HG03039 (cell line): ENCODE results near the gene ABCD1.
A peak's percentile ranks its signal among the peaks of the same experiment; 100 is the strongest.
"Not testable (repeated sequence)": the region's sequence is repeated elsewhere in the genome, so short reads cannot be mapped to it uniquely, and the experiment has no call there.

Source experiments
- ATAC-seq: cut with Tn5 transposase; IDR thresholded peaks from one replicate; pipeline ENCODE4 v1.9.1; 2021; ENCODE audit warnings: mild to moderate bottlenecking, moderate library complexity; ENCODE audit not compliant: unreplicated experiment

Gene ABCD1

GRCh38 chrX:153707406-153707805 is 17.2 kb upstream of the ABCD1 start:
- no peak for ATAC-seq

- ATAC-seq = no peak
Measured at GRCh38 chrX:153708415-153708814, 16.2 kb upstream of the ABCD1 start.

GRCh38 chrX:153709726-153710674 is 14.7 kb upstream of the ABCD1 start:
- no peak for ATAC-seq

GRCh38 chrX:153714256-153714655 is 10.4 kb upstream of the ABCD1 start:
- no peak for ATAC-seq

GRCh38 chrX:153717445-153717844 is 7.2 kb upstream of the ABCD1 start:
- no peak for ATAC-seq

GRCh38 chrX:153719238-153719637 is 5.4 kb upstream of the ABCD1 start:
- ATAC-seq = no peak

- ATAC-seq = no peak
Measured at GRCh38 chrX:153719701-153720100, 5.0 kb upstream of the ABCD1 start.

GRCh38 chrX:153722704-153723350 is 1.8 kb upstream of the ABCD1 start:
- ATAC-seq = no peak

- ATAC-seq = peak; percentile 35
Measured at GRCh38 chrX:153723351-153724251, 1.1 kb upstream of the ABCD1 start.

- no peak for ATAC-seq
Measured at GRCh38 chrX:153725039-153725831, 579 bp downstream of the ABCD1 start.

GRCh38 chrX:153725832-153726285 is 1.2 kb downstream of the ABCD1 start:
- ATAC-seq = no peak

- ATAC-seq = peak; percentile 22
Measured at GRCh38 chrX:153726286-153727122, 1.8 kb downstream of the ABCD1 start.

GRCh38 chrX:153727123-153727931 is 2.7 kb downstream of the ABCD1 start:
- ATAC-seq = no peak

GRCh38 chrX:153728095-153728494 is 3.4 kb downstream of the ABCD1 start:
- no peak for ATAC-seq

- no peak for ATAC-seq
Measured at GRCh38 chrX:153728951-153729631, 4.4 kb downstream of the ABCD1 start.

- not testable (repeated sequence) for ATAC-seq
Measured at GRCh38 chrX:153730115-153730514, 5.5 kb downstream of the ABCD1 start.

- no peak for ATAC-seq
Measured at GRCh38 chrX:153731117-153731844, 6.6 kb downstream of the ABCD1 start.
